ENCODE data around the gene TCF7L2.

Gene TCF7L2

DNA sequence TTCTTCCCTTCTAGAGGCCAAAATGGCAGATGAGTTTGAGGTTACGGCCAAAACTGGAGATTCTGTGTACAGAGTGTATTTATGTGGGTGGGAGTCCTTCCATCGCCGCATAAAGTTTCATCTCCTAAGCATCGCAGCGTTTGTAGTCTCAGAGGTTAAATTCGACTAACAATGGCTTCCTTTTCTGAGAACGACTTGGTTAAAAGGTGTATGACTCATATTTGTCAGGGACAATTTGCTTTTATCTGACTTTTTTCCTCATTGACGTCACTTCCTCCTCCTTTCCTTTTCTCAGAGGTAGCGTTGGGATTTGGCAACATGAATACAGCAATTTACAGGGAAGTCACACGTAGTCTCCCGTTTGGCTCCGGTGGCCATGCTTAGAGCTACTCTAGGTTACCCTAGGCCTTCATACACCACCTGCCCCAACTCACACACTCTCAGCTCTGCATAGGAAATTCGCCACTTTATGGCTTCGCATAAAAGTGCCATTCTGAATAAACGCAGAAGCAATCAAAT is 37.6 kb upstream of the TCF7L2 start:
- TF ChIP-seq, protein P1, sequence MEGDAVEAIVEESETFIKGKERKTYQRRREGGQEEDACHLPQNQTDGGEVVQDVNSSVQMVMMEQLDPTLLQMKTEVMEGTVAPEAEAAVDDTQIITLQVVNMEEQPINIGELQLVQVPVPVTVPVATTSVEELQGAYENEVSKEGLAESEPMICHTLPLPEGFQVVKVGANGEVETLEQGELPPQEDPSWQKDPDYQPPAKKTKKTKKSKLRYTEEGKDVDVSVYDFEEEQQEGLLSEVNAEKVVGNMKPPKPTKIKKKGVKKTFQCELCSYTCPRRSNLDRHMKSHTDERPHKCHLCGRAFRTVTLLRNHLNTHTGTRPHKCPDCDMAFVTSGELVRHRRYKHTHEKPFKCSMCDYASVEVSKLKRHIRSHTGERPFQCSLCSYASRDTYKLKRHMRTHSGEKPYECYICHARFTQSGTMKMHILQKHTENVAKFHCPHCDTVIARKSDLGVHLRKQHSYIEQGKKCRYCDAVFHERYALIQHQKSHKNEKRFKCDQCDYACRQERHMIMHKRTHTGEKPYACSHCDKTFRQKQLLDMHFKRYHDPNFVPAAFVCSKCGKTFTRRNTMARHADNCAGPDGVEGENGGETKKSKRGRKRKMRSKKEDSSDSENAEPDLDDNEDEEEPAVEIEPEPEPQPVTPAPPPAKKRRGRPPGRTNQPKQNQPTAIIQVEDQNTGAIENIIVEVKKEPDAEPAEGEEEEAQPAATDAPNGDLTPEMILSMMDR (IDR thresholded peaks at IDR 0.05; ENCODE audit: insufficient read depth, low read length, poor library complexity, severe bottlenecking), result no peak
- TF ChIP-seq EZH2phosphoT487 (conservative IDR thresholded peaks at IDR 0.05; ENCODE audit: low read length), result no peak
- Histone ChIP-seq H3F3A (ENCODE audit: insufficient read depth) (no peaks in the 10 kb centered on the region), H3K9me2 (replicated peaks; ENCODE audit: insufficient read depth, low read length) (no peaks in the 10 kb centered on the region), H3K27me3 (ENCODE audit: low read length) (no peaks in the 10 kb centered on the region), H3K9me3 (ENCODE audit: insufficient read depth, low read length) (no peaks in the 10 kb centered on the region), H3K27ac (ENCODE audit: low read depth, low read length) (no peak overlapping the region), H2AFZ (ENCODE audit: low read depth, low read length, severe bottlenecking) (no peak overlapping the region), H4K20me1 (ENCODE audit: low read depth, low read length) (no peaks in the 10 kb centered on the region), H3K4me2 (ENCODE audit: low read depth, low read length, poor library complexity, severe bottlenecking) (no peak overlapping the region), H3K79me2 (ENCODE audit: insufficient read depth, low read length) (no peaks in the 10 kb centered on the region), H3K9ac (ENCODE audit: low read length) (no peak overlapping the region), H3K4me3 (ENCODE audit: insufficient read depth, low read length, poor library complexity, severe bottlenecking) (no peak overlapping the region), H3K36me3 (ENCODE audit: low read length) (no peaks in the 10 kb centered on the region)

DNA sequence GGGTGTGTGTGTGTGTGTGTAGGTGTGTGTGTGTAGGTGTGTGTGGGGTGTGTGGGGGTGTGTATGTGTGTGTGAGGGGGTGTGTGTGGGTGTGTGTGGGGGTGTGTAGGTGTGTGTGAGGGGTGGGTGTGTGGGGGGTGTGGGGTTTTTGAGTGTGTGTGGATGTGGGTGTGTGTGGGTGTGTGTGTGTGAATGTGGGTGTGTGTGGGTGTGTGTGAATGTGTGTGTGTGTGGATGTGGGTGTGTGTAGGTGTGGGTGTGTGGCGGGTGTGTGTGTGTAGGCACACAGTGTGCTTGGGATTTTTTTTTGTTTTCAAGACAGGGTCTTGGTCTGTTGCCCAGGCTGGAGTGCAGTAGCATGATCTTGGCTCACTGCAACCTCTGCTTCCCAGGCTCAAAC is 36.8 kb upstream of the TCF7L2 start:
- no peak overlapping the region for H3K9ac ChIP-seq (ENCODE audit: low read length)
- TF ChIP-seq EZH2phosphoT487 (conservative IDR thresholded peaks at IDR 0.05; ENCODE audit: low read length), result no peak
- TF ChIP-seq, protein P1 (IDR thresholded peaks at IDR 0.05; ENCODE audit: insufficient read depth, low read length, poor library complexity, severe bottlenecking), result no peak
- no peaks in the 10 kb centered on the region for H3K9me3 ChIP-seq (ENCODE audit: insufficient read depth, low read length)
- no peaks in the 10 kb centered on the region for H3K79me2 ChIP-seq (ENCODE audit: insufficient read depth, low read length)
- no peaks in the 10 kb centered on the region for H3K27me3 ChIP-seq (ENCODE audit: low read length)
- no peak overlapping the region for H2AFZ ChIP-seq (ENCODE audit: low read depth, low read length, severe bottlenecking)
- H3K4me2 ChIP-seq (ENCODE audit: low read depth, low read length, poor library complexity, severe bottlenecking), result no peak overlapping the region
- H3K9me2 ChIP-seq (replicated peaks; ENCODE audit: insufficient read depth, low read length), result no peaks in the 10 kb centered on the region
- H4K20me1 ChIP-seq (ENCODE audit: low read depth, low read length), result no peaks in the 10 kb centered on the region
- no peaks in the 10 kb centered on the region for H3K36me3 ChIP-seq (ENCODE audit: low read length)
- H3K4me3 ChIP-seq (ENCODE audit: insufficient read depth, low read length, poor library complexity, severe bottlenecking), result no peak overlapping the region
- H3F3A ChIP-seq (ENCODE audit: insufficient read depth), result no peaks in the 10 kb centered on the region
- no peak overlapping the region for H3K27ac ChIP-seq (ENCODE audit: low read depth, low read length)

DNA sequence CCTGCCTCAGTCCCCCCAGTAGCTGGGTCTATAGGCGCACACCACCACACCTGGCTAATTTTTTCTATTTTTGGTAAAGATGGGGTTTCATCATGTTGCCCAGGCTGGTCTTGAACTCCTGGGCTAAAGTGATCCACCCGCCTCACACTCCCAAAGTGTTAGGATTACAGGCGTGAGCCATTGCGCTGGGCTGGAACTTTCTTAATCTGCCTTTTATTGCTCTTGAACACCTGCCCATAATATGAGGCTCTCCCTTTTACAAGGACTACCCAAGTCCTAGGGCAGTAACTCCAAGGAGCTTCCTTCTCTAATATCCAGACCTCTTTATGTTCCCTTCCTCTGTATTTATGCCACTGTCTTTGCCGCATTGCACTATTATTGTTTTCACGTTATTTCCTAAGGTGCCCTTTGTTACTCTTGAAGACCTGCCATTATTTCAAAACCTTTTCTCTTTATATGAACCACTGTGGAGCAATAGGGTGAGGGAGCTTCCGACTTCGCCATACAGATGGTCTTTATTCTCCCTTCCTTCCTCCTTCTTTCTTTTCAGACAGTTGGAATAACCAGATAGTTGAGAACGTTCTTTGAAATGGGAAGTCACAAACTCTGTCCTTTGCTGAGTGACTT is 36.3 kb upstream of the TCF7L2 start:
- no peaks in the 10 kb centered on the region for H3K36me3 ChIP-seq (ENCODE audit: low read length)
- H3F3A ChIP-seq (ENCODE audit: insufficient read depth), result no peaks in the 10 kb centered on the region
- no peaks in the 10 kb centered on the region for H3K27me3 ChIP-seq (ENCODE audit: low read length)
- H3K79me2 ChIP-seq (ENCODE audit: insufficient read depth, low read length), result no peaks in the 10 kb centered on the region
- no peak for TF ChIP-seq EZH2phosphoT487 (conservative IDR thresholded peaks at IDR 0.05; ENCODE audit: low read length)
- TF ChIP-seq, protein P1 (IDR thresholded peaks at IDR 0.05; ENCODE audit: insufficient read depth, low read length, poor library complexity, severe bottlenecking), result no peak
- no peak overlapping the region for H3K4me3 ChIP-seq (ENCODE audit: insufficient read depth, low read length, poor library complexity, severe bottlenecking)
- H3K9me3 ChIP-seq (ENCODE audit: insufficient read depth, low read length), result no peaks in the 10 kb centered on the region
- H3K9ac ChIP-seq (ENCODE audit: low read length), result no peak overlapping the region
- H3K9me2 ChIP-seq (replicated peaks; ENCODE audit: insufficient read depth, low read length), result no peaks in the 10 kb centered on the region
- H4K20me1 ChIP-seq (ENCODE audit: low read depth, low read length), result no peaks in the 10 kb centered on the region
- H2AFZ ChIP-seq (ENCODE audit: low read depth, low read length, severe bottlenecking), result no peak overlapping the region
- no peak overlapping the region for H3K27ac ChIP-seq (ENCODE audit: low read depth, low read length)
- H3K4me2 ChIP-seq (ENCODE audit: low read depth, low read length, poor library complexity, severe bottlenecking), result no peak overlapping the region

Data from SU-DHL-6 (cell line).